ENCODE data around the gene PALMD. TPM values are rescaled to one million over a fixed set of nuclear protein-coding genes. Genes with fewer than 3 reads are reported as not detected.

Gene PALMD
- total and polyA plus RNA-seq, 2 donors from 2014 or later: 10.1 to 25.2 TPM

GRCh38 chr1:99675292-99675691 is 29.4 kb downstream of the PALMD start:
- intact Hi-C loops (cut with DNase I): no loop called here
- H3K27me3 ChIP-seq (ENCODE audit: control insufficient read depth, insufficient read depth, low read length): no peaks in the 10 kb centered on the region
- peaks cover 0 to 10% (median 0%) of the 10 kb centered on the region in 3 donors for H3K4me1 ChIP-seq (ENCODE audit: control insufficient read depth in 2 of 3, insufficient read depth in 2 of 3, low read depth in 1 of 3, low read length in 3 of 3)
- no peak for TF ChIP-seq CTCF (IDR thresholded peaks at IDR 0.05; ENCODE audit: borderline replicate concordance, extremely low read depth, insufficient read depth)
- no peak overlapping the region for H3K9ac ChIP-seq (ENCODE audit: low read length in 3 of 3)
- H3K36me3 ChIP-seq (ENCODE audit: control insufficient read depth in 2 of 3, insufficient read depth in 3 of 3, low read length in 3 of 3): no peaks in the 10 kb centered on the region
- H3K9me3 ChIP-seq (ENCODE audit: control insufficient read depth in 2 of 3, insufficient read depth in 1 of 3, low read length in 3 of 3): no peaks in the 10 kb centered on the region
- H3K27ac ChIP-seq (ENCODE audit: low read depth in 2 of 2, low read length in 2 of 2): no peak overlapping the region
- H3K4me3 ChIP-seq (ENCODE audit: low read length in 3 of 3): no peak overlapping the region
- FAIRE-seq: no peak
- DNase-seq: no peak

- FAIRE-seq: no peak
- Histone ChIP-seq H3K4me3 (ENCODE audit: low read length in 3 of 3) (no peak overlapping the region), H3K4me1 (ENCODE audit: control insufficient read depth in 2 of 3, insufficient read depth in 2 of 3, low read depth in 1 of 3, low read length in 3 of 3) (peaks cover 0 to 10% (median 0%) of the 10 kb centered on the region in 3 donors), H3K36me3 (ENCODE audit: control insufficient read depth in 2 of 3, insufficient read depth in 3 of 3, low read length in 3 of 3) (no peaks in the 10 kb centered on the region), H3K27ac (ENCODE audit: low read depth in 2 of 2, low read length in 2 of 2) (no peak overlapping the region), H3K9ac (ENCODE audit: low read length in 3 of 3) (no peak overlapping the region), H3K9me3 (ENCODE audit: control insufficient read depth in 2 of 3, insufficient read depth in 1 of 3, low read length in 3 of 3) (no peaks in the 10 kb centered on the region), H3K27me3 (ENCODE audit: control insufficient read depth, insufficient read depth, low read length) (no peaks in the 10 kb centered on the region)
- DNase-seq: no peak
- no peak for TF ChIP-seq CTCF (IDR thresholded peaks at IDR 0.05; ENCODE audit: borderline replicate concordance, extremely low read depth, insufficient read depth)
- intact Hi-C loops (cut with DNase I): no loop called here
Measured at GRCh38 chr1:99675994-99676393, 30.1 kb downstream of the PALMD start.

GRCh38 chr1:99676876-99677275 is 31.0 kb downstream of the PALMD start:
- H3K9ac ChIP-seq (ENCODE audit: low read length in 3 of 3): no peak overlapping the region
- no peak overlapping the region for H3K4me3 ChIP-seq (ENCODE audit: low read length in 3 of 3)
- H3K9me3 ChIP-seq (ENCODE audit: control insufficient read depth in 2 of 3, insufficient read depth in 1 of 3, low read length in 3 of 3): no peaks in the 10 kb centered on the region
- H3K36me3 ChIP-seq (ENCODE audit: control insufficient read depth in 2 of 3, insufficient read depth in 3 of 3, low read length in 3 of 3): no peaks in the 10 kb centered on the region
- H3K27ac ChIP-seq (ENCODE audit: low read depth in 2 of 2, low read length in 2 of 2): no peak overlapping the region
- no peak for TF ChIP-seq CTCF (IDR thresholded peaks at IDR 0.05; ENCODE audit: borderline replicate concordance, extremely low read depth, insufficient read depth)
- DNase-seq (no peak), FAIRE-seq (no peak)
- peaks cover 0 to 10% (median 0%) of the 10 kb centered on the region in 3 donors for H3K4me1 ChIP-seq (ENCODE audit: control insufficient read depth in 2 of 3, insufficient read depth in 2 of 3, low read depth in 1 of 3, low read length in 3 of 3)
- H3K27me3 ChIP-seq (ENCODE audit: control insufficient read depth, insufficient read depth, low read length): no peaks in the 10 kb centered on the region
- intact Hi-C loops (cut with DNase I): no loop called here

- H3K9ac ChIP-seq (ENCODE audit: low read length in 3 of 3): no peak overlapping the region
- no peaks in the 10 kb centered on the region for H3K9me3 ChIP-seq (ENCODE audit: control insufficient read depth in 2 of 3, insufficient read depth in 1 of 3, low read length in 3 of 3)
- H3K27ac ChIP-seq (ENCODE audit: low read depth in 2 of 2, low read length in 2 of 2): no peak overlapping the region
- H3K27me3 ChIP-seq (ENCODE audit: control insufficient read depth, insufficient read depth, low read length): no peaks in the 10 kb centered on the region
- no peak overlapping the region for H3K4me3 ChIP-seq (ENCODE audit: low read length in 3 of 3)
- no peak for TF ChIP-seq CTCF (IDR thresholded peaks at IDR 0.05; ENCODE audit: borderline replicate concordance, extremely low read depth, insufficient read depth)
- H3K4me1 ChIP-seq (ENCODE audit: control insufficient read depth in 2 of 3, insufficient read depth in 2 of 3, low read depth in 1 of 3, low read length in 3 of 3): peaks cover 0 to 7% (median 0%) of the 10 kb centered on the region in 3 donors
- no peaks in the 10 kb centered on the region for H3K36me3 ChIP-seq (ENCODE audit: control insufficient read depth in 2 of 3, insufficient read depth in 3 of 3, low read length in 3 of 3)
- intact Hi-C loops (cut with DNase I): no loop called here
- FAIRE-seq (no peak), DNase-seq (no peak)
Measured at GRCh38 chr1:99677416-99677815, 31.5 kb downstream of the PALMD start.
